ENCODE results near the gene FBXO38. TPM values are rescaled to one million over a fixed set of nuclear protein-coding genes. Genes with fewer than 3 reads are reported as not detected.

The FBXO38 gene
- polyA plus RNA-seq, 1 experiment, result 40.9 TPM

GRCh38 chr5:148438933-148439332, 55.2 kb downstream of the FBXO38 start:
- H3K27me3 ChIP-seq (ENCODE audit: control insufficient read depth, insufficient read depth, low read length), result no peaks in the 10 kb centered on the region
- TF ChIP-seq CTCF (IDR thresholded peaks at IDR 0.05; ENCODE audit: low read depth, low read length), result no peak
- H3K27ac ChIP-seq (ENCODE audit: low read depth, low read length), result no peak overlapping the region
- CTCF ChIA-PET, result interaction anchor here (0.6 to 8.9 kb wide), 4 partner anchors 292 to 676 kb away, joined by 4 to 380 read pairs (median 6); no protein-coding TSS in a partner anchor
- no peak overlapping the region for H3K4me3 ChIP-seq (ENCODE audit: low read depth, low read length)
- no peak for DNase-seq (ENCODE audit: low read depth, low spot score)
- POLR2A ChIA-PET, result interaction anchor here (0.5 kb wide), 1 partner anchor 1764 kb away, joined by 3 read pairs; no protein-coding TSS in a partner anchor
- no peaks in the 10 kb centered on the region for H3K9me3 ChIP-seq (ENCODE audit: control insufficient read depth, insufficient read depth, low read length)

- POLR2A ChIA-PET, result no interaction called here
- no peaks in the 10 kb centered on the region for H3K9me3 ChIP-seq (ENCODE audit: control insufficient read depth, insufficient read depth, low read length)
- no peak for TF ChIP-seq CTCF (IDR thresholded peaks at IDR 0.05; ENCODE audit: low read depth, low read length)
- CTCF ChIA-PET, result interaction anchor here (0.7 to 8.9 kb wide), 26 partner anchors 10 to 785 kb away, joined by 3 to 380 read pairs (median 4); no protein-coding TSS in a partner anchor
- H3K27ac ChIP-seq (ENCODE audit: low read depth, low read length), result no peak overlapping the region
- DNase-seq (ENCODE audit: low read depth, low spot score), result no peak
- no peaks in the 10 kb centered on the region for H3K27me3 ChIP-seq (ENCODE audit: control insufficient read depth, insufficient read depth, low read length)
- H3K4me3 ChIP-seq (ENCODE audit: low read depth, low read length), result no peak overlapping the region
Observed at GRCh38 chr5:148443241-148443640, 59.5 kb downstream of the FBXO38 start.

GRCh38 chr5:148443998-148444397, 60.2 kb downstream of the FBXO38 start:
- TF ChIP-seq CTCF (IDR thresholded peaks at IDR 0.05; ENCODE audit: low read depth, low read length), result peak; percentile 71
- POLR2A ChIA-PET, result no interaction called here
- no peaks in the 10 kb centered on the region for H3K9me3 ChIP-seq (ENCODE audit: control insufficient read depth, insufficient read depth, low read length)
- CTCF ChIA-PET, result interaction anchor here (0.6 to 8.9 kb wide), 26 partner anchors 9 to 671 kb away, joined by 3 to 380 read pairs (median 4); no protein-coding TSS in a partner anchor
- H3K4me3 ChIP-seq (ENCODE audit: low read depth, low read length), result no peak overlapping the region
- no peak overlapping the region for H3K27ac ChIP-seq (ENCODE audit: low read depth, low read length)
- H3K27me3 ChIP-seq (ENCODE audit: control insufficient read depth, insufficient read depth, low read length), result no peaks in the 10 kb centered on the region
- peak; percentile 49 for DNase-seq (ENCODE audit: low read depth, low spot score)

GRCh38 chr5:148445578-148445977, 61.8 kb downstream of the FBXO38 start:
- Histone ChIP-seq H3K4me3 (ENCODE audit: low read depth, low read length) (no peak overlapping the region), H3K27ac (ENCODE audit: low read depth, low read length) (no peak overlapping the region), H3K9me3 (ENCODE audit: control insufficient read depth, insufficient read depth, low read length) (no peaks in the 10 kb centered on the region), H3K27me3 (ENCODE audit: control insufficient read depth, insufficient read depth, low read length) (no peaks in the 10 kb centered on the region)
- no peak for TF ChIP-seq CTCF (IDR thresholded peaks at IDR 0.05; ENCODE audit: low read depth, low read length)
- ChIA-PET POLR2A (no interaction called here), CTCF (interaction anchor here (1.2 to 8.9 kb wide), 4 partner anchors 38 to 669 kb away, joined by 4 to 380 read pairs (median 40); no protein-coding TSS in a partner anchor)
- DNase-seq (ENCODE audit: low read depth, low spot score), result no peak

- TF ChIP-seq CTCF (IDR thresholded peaks at IDR 0.05; ENCODE audit: low read depth, low read length), result no peak
- H3K9me3 ChIP-seq (ENCODE audit: control insufficient read depth, insufficient read depth, low read length), result no peaks in the 10 kb centered on the region
- no peak overlapping the region for H3K4me3 ChIP-seq (ENCODE audit: low read depth, low read length)
- no peak overlapping the region for H3K27ac ChIP-seq (ENCODE audit: low read depth, low read length)
- CTCF ChIA-PET, result interaction anchor here (1.0 to 8.9 kb wide), 2 partner anchors 156 to 284 kb away, joined by 3 to 380 read pairs; no protein-coding TSS in a partner anchor
- H3K27me3 ChIP-seq (ENCODE audit: control insufficient read depth, insufficient read depth, low read length), result no peaks in the 10 kb centered on the region
- POLR2A ChIA-PET, result no interaction called here
- no peak for DNase-seq (ENCODE audit: low read depth, low spot score)
Observed at GRCh38 chr5:148446611-148447010, 62.9 kb downstream of the FBXO38 start.

All from AG04450 (cell line).